Epithelial cell of proximal tubule (primary cell): ENCODE data around the gene LRIT1. TPM values are rescaled to one million over a fixed set of nuclear protein-coding genes. Genes with fewer than 3 reads are reported as not detected.
A peak's percentile ranks its signal among the peaks of the same experiment; 100 is the strongest.

Experiments used
- DNase-seq: peaks from one replicate; pipeline ENCODE4 v3.0.0-alpha.2; 2011; ENCODE audit warnings: low read depth
- H3K4me3 ChIP-seq: 2 replicates; pipeline ENCODE4 v1.5.1; 2011; ENCODE audit warnings: low read depth, mild to moderate bottlenecking, low read length
- total RNA-seq: library from RNA; depleted of rRNA; stranded (reverse); fragments of >200 nt; gene quantifications from 2 replicates; pipeline ENCODE4 v1.2.3, GENCODE V29; 2015
- TF ChIP-seq, protein P1 (sequence below): conservative IDR thresholded peaks from 2 replicates; pipeline ENCODE4 v1.5.1; 2012; ENCODE audit warnings: low read depth, mild to moderate bottlenecking, low read length

Gene LRIT1
- total RNA-seq, 1 donor from 2014 or later = not detected

DNA sequence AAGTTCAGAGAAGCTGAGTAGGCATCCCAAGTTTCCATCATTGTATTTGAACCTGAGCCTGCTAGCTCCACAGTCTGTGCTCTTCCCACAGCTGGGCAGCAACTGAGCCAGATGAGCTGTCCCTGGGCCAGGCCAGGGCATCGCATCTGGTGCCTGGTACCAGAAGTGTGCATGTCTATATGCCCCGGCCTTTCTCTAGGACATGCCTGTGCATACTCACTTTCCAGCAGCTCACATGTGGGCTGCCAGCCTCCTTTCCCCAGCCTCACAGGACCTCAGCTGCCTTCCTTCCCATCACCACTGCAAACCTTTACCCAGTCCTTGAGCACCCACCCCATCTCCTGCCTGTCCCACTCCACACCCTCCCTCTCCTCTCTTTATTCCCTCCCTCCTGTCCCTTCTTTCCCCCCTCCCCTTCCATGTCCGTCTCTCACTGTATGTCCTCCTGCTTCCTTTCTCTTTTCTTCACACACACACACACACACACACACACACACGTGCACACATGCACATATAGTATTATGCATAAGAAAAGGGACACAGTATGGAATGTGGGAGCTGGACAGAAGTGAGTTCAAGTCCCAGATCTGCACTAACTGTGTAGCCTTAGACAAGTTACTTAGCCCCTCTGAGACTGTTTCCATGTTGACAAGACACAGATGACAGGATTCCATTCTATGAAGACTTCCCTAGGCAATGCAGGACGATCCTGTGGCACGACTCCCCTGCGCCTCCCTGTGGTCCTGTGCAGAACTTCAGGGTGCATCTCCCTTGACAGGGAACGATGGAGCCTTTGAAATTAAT, 36.1 kb downstream of the LRIT1 start:
- peak; percentile 10 for DNase-seq

DNA sequence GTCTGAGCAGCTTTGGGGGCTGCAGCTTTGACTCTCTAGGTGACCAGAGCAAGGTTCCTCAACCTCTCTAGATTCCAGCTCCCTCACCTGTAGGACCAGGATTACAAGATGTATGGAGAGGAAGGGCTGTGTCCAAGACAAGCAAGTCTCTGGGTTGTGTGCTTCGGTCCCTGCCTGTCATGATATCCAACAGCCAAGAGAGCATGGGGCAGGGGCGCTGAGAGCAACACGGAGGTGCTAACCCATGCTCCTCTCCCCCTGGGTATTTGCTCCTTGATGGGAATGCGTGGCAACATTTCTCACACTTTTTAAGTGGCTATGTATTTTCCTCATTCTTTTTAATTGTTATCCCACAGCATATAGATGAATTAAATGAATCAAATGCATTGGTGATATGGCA, 36.7 kb downstream of the LRIT1 start:
- H3K4me3 ChIP-seq = no peak overlapping the region
- TF ChIP-seq, protein P1, sequence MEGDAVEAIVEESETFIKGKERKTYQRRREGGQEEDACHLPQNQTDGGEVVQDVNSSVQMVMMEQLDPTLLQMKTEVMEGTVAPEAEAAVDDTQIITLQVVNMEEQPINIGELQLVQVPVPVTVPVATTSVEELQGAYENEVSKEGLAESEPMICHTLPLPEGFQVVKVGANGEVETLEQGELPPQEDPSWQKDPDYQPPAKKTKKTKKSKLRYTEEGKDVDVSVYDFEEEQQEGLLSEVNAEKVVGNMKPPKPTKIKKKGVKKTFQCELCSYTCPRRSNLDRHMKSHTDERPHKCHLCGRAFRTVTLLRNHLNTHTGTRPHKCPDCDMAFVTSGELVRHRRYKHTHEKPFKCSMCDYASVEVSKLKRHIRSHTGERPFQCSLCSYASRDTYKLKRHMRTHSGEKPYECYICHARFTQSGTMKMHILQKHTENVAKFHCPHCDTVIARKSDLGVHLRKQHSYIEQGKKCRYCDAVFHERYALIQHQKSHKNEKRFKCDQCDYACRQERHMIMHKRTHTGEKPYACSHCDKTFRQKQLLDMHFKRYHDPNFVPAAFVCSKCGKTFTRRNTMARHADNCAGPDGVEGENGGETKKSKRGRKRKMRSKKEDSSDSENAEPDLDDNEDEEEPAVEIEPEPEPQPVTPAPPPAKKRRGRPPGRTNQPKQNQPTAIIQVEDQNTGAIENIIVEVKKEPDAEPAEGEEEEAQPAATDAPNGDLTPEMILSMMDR = no peak
- DNase-seq = no peak

More for the DNA sequence above, 36.1 kb downstream of the LRIT1 start:
- no peak overlapping the region for H3K4me3 ChIP-seq
- TF ChIP-seq, protein P1 = peak; percentile 99

DNA sequence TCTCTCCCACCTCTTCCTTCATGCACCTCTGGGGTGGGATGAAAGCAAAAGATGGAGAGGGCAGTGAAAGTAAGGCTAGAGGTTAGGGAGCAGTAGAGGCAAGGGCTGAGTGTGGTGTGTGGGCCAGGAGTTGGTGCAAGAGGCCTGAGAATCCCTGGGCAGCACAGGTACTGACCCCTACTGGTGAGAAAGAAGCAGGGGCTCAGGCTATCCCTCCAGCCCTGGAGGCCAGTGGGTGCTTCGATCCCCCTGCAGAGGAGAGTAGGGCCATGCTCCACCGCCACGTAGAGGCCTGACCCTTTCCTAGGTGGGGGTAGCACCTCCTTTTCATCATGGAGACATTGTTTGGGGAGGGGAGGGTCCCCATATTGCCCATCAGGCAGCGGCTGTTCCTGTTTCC, 37.2 kb downstream of the LRIT1 start:
- H3K4me3 ChIP-seq = no peak overlapping the region
- TF ChIP-seq, protein P1 = peak; percentile 88
- DNase-seq = no peak

DNA sequence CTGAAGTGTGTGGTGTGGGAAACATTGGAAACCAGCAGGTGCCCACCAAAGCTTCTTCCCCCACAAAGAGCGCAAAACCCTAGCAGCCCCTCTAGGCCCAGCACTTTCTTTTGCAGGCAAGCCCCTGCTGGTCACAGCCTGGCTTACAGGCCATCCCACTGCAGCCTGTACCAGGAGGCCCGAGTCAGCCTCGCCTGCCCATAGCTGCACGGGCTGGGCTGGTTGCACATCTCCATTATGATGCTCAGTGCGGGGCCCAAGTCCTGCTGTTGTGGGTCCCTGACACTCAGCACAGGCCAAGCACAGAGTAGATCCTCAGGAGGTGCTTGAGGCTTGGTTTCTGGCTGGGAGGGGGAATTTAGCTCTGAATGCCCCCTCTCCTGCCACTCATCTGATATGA, 39.0 kb downstream of the LRIT1 start:
- no peak overlapping the region for H3K4me3 ChIP-seq
- DNase-seq = no peak
- TF ChIP-seq, protein P1 = no peak

DNA sequence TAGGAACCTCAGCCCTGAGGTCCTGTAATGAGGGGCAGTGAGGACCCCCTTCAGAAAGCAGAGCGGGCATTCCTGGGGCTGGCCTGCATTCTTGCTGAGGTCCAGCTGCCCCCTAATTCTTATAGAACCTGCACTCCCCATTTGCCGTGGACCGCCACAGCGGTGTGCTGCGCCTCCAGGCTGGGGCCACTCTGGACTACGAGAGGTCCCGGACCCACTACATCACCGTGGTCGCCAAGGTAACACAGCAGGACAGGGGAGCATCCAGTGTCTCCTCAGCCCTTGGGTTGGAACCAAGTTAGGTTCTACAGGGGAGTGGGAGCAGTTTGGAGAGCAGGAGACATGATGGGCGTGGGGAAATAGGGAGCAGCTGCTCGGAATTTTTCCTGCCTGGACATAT, 39.7 kb downstream of the LRIT1 start:
- TF ChIP-seq, protein P1 = no peak
- no peak overlapping the region for H3K4me3 ChIP-seq

DNA sequence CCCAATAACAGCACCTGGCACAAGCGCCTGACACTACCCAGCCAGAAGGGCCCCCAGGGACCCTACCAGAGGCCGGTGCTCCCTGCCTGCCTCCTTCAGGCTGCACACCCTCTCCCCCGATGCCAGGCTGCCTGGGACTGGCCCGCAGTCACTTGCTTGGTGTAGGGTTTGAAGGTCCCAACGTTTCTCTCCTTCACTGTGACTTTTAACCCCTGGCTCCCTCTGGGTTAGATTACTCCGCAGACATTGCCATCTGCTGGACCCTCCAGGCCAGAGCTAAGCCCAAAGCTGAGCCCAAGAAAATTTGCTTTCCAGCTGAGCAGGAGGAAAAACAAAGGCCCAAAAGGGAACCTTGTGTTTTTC, 40.1 kb downstream of the LRIT1 start:
- DNase-seq = no peak
- no peak overlapping the region for H3K4me3 ChIP-seq
- TF ChIP-seq, protein P1 = peak; percentile 35

More for the DNA sequence above, 39.7 kb downstream of the LRIT1 start:
- no peak for DNase-seq
